GM21390 (cell line): ENCODE results near the gene NEB.

Source experiments
- ATAC-seq: cut with Tn5 transposase; IDR thresholded peaks from one replicate; pipeline ENCODE4 v1.9.1; 2021; ENCODE audit not compliant: unreplicated experiment

NEB gene

DNA sequence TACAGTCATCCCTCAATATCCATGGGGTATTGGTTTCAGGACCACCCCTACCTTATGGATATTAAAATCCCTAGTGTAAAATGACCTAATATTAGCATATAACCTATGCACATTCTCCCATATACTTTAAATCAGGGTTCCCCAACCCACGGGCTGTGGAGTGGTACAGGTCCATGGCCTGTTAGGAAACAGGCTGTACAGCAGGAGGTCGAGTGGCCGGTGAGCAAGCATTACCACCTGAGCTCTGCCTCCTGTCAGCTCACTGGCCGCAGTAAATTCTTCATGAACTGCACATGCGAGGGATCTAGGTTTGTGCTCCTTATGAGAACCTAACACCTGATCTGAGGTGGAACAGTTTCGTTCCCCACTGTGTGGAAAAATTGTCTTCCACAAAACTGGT is 250.7 kb downstream of the NEB start:
- no peak for ATAC-seq

GRCh38 chr2:151482171-151482725 is 252.0 kb downstream of the NEB start:
- no peak for ATAC-seq

DNA sequence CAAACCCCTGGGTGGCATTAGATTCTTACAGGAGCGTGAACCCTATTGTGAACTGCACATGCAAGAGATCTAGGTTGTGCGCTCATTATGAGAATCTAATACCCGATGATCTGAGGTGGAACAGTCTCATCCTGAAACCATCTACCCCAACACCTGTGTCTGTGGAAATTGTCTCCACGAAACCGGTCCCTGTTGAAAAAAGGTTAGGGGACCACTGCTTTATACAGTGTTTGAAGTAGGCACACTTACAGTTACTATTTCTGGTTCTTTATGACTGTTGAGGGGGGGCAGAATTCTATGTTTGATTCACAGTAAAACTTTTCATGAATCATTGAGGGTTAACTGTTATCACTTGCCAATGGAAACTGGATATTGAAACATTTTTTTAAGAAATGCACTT is 252.5 kb downstream of the NEB start:
- ATAC-seq, result no peak

- no peak for ATAC-seq
These were observed 256.3 kb downstream of the NEB start for GRCh38 chr2:151478011-151478410.

- ATAC-seq, result no peak
These were observed 258.0 kb downstream of the NEB start for GRCh38 chr2:151476287-151476686.

DNA sequence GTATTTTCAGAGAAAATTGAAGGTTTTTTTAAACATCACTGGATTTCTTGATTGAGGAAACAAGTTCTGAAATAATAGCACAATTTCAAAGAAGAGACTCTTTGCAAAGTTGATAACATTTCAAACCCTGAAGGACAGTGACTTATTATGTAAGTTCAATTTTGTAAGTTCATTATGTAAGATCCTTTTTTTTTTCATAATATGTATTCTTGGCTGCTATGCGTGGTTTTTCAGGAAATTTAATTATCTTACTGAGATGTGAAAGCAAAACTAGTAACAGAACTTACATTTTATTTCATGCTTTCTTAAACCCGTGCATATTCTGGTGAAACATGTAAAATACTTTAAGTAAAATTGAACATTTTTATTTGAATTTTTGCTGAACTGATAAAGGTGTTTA is 259.2 kb downstream of the NEB start:
- ATAC-seq, result no peak

GRCh38 chr2:151472966-151473365 is 261.3 kb downstream of the NEB start:
- ATAC-seq, result no peak

DNA sequence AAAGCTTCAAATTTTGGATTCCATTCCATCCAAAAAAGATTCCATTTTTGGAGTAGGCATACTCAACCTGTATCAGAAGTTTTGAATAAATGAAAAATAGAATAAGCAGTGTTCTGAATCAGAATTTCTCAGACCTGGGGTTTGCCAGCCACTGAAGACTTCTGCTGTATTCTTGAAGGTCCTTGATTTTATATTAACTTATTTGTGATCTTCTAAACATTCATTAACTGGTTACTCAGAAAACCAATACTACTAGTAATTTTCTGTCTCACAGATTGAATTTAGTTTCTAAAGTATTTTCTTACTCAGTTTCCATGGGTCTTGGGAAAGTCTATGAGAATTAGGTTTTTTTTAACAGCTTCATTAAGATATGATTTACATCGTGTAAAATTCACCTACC is 263.7 kb downstream of the NEB start:
- ATAC-seq, result no peak

- ATAC-seq, result no peak
These were observed 268.5 kb downstream of the NEB start for GRCh38 chr2:151465771-151466170.

DNA sequence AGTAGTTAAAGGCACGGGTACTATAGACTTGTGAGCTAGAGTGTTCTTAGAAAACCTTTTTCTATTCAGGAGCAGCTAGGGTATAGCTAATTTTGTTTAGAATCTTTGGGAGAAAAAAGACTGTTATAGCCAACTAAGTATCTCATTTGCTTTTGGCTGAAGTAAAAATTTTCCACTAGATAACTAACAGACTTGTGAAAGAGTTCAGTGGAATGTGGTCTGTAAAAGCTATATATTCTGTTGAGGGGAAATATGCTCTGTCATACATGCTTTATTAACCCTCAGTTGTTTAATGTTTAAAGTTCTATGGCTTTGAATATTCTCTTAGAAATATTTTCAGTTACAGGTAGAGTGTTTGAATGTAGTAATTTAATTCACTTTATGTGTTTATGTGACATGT is 274.9 kb downstream of the NEB start:
- no peak for ATAC-seq

GRCh38 chr2:151439127-151439526 is 295.1 kb downstream of the NEB start:
- ATAC-seq, result no peak

GRCh38 chr2:151438506-151438905 is 295.8 kb downstream of the NEB start:
- no peak for ATAC-seq

GRCh38 chr2:151437630-151438029 is 296.6 kb downstream of the NEB start:
- no peak for ATAC-seq
